ENCODE results near the gene CREBBP.

DNA sequence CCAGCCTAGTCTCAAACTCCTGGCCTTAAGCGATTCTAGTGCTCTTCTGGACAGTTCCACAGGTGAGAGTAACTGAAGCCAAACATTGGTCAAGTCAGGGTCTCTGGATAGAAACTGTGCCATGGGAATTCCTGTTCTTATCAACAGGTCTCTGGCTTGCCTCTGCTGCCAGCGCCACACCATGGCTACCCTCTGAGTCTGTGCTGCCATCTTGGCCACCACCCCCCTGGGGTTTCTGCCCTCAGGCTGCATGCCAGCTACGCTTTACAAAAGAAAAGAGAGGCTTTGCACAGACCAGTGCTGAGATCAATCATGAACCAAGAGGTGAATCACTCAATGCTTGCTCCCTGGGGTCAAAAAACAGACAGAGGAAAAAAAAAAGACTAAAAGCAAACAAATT is 24.4 kb upstream of the CREBBP start:
- TF ChIP-seq POLR2AphosphoS5 (IDR thresholded peaks at IDR 0.05; ENCODE audit: borderline replicate concordance, low read depth, low read length) (no peak), EZH2 (IDR thresholded peaks at IDR 0.05) (no peak), FOXP2 (optimal IDR thresholded peaks at IDR 0.05; ENCODE audit: control extremely low read depth, extremely low read length, insufficient read depth) (no peak)

Measured in SK-N-MC (cell line).